ENCODE results near the gene NOXA1.

The NOXA1 gene

DNA sequence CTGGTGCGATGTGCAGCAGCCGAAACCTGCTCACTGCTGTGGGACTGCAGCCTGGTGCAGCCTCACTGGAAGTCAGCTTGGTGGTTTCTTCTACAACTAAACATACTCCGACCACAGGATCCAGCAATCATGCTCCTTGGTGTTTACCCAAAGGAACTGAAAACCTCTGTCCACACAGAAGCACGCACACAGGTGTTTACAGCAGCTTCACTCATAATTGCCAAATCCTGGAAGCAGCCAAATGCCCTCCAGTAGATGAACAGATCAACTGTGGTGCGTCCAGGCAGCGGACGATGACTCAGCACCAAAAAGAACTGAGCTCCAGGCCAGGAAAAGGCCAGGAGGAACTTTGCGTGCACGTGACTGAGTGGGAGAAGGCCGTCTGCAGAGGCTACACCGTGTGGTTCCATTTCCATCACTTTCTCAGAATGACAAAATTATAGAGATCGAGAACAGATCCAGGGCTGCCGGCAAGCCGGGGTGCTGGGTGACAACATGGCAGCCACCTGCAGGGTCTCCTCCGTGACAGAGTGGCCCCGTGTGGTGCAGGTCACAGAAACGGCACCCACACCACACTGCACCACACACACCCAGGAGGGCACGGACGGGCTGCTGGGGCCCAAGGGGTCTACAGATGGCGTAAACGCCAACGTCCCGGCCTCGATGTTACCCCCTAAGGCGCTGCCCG is 59.0 kb downstream of the NOXA1 start:
- in situ Hi-C loops (cut with MboI; ENCODE audit: low pct_unique_long_range_greater_than_20kb, low sequenced_read_pairs, unreplicated experiment) = no loop called here
- no peak for DNase-seq (ENCODE audit: low spot score)
- TF ChIP-seq, protein P1, sequence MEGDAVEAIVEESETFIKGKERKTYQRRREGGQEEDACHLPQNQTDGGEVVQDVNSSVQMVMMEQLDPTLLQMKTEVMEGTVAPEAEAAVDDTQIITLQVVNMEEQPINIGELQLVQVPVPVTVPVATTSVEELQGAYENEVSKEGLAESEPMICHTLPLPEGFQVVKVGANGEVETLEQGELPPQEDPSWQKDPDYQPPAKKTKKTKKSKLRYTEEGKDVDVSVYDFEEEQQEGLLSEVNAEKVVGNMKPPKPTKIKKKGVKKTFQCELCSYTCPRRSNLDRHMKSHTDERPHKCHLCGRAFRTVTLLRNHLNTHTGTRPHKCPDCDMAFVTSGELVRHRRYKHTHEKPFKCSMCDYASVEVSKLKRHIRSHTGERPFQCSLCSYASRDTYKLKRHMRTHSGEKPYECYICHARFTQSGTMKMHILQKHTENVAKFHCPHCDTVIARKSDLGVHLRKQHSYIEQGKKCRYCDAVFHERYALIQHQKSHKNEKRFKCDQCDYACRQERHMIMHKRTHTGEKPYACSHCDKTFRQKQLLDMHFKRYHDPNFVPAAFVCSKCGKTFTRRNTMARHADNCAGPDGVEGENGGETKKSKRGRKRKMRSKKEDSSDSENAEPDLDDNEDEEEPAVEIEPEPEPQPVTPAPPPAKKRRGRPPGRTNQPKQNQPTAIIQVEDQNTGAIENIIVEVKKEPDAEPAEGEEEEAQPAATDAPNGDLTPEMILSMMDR (IDR thresholded peaks at IDR 0.05; ENCODE audit: extremely low read depth, insufficient read depth, missing control alignments) = no peak

Data from GM13977 (cell line).